Measurements from ENCODE around the gene UNC93B1. TPM values are rescaled to one million over a fixed set of nuclear protein-coding genes. Genes with fewer than 3 reads are reported as not detected.

The UNC93B1 gene
- total and polyA plus RNA-seq, 2 of the 13 experiments (the other 11 are each of a cell fraction or from before 2014, with no cell fraction given), result 8.8 to 18.9 TPM

DNA sequence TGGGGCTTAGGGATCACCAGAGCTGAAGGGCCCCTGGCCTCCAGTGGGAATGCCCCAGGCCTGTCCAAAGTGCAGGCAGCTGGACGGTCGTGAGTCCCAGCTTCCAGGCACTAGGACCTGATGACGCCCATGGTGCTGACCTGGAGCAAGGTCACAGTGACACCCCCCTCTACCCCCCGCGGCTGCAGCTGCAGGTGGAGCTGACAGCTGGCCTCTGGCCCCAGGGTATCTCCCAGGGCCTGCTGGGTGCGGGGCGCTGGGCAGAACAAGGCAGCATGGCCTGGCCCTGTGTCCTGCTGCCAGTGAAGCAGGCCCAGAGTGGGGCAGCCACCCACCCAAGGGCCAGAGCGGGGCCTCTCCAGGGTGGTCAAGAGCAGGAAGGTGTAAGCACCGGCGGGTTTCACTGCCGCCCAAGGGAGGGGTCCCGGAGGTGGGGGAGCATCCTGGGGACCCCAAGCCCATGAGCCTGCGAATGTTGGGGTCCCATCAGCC is 34.4 kb upstream of the UNC93B1 start (continued):
- 0 out of 2 replicates have a peak, but pooled peaks have one; percentile 20 for TF ChIP-seq E2F1 (CRISPR knock-in tag; IDR thresholded peaks at IDR 0.05)
- TF ChIP-seq ZNF790 (CRISPR knock-in tag; IDR thresholded peaks at IDR 0.05; ENCODE audit: borderline replicate concordance), result no peak
- TF ChIP-seq THAP7 (CRISPR knock-in tag; IDR thresholded peaks at IDR 0.05), result peak; percentile 6; the same call in 1 of the 2 replicates
- TF ChIP-seq CC2D1A (CRISPR knock-in tag; IDR thresholded peaks at IDR 0.05), result no peak
- peak; percentile 12 for TF ChIP-seq JARID2 (CRISPR knock-in tag; IDR thresholded peaks at IDR 0.05; ENCODE audit: insufficient replicate concordance)
- peak; percentile 86 for TF ChIP-seq MAZ (IDR thresholded peaks at IDR 0.05; ENCODE audit: borderline replicate concordance, low read depth, low read length)
- peak; percentile 57; the same call in 1 of the 2 replicates for TF ChIP-seq MAZ (CRISPR knock-in tag; IDR thresholded peaks at IDR 0.05; ENCODE audit: low read depth)
- peak; percentile 88 for TF ChIP-seq XRCC5 (optimal IDR thresholded peaks at IDR 0.05; ENCODE audit: low read length)
- peak; percentile 94 for TF ChIP-seq ZNF431 (CRISPR knock-in tag; IDR thresholded peaks at IDR 0.05; ENCODE audit: borderline replicate concordance, low read depth)
- TF ChIP-seq MXI1 (IDR thresholded peaks at IDR 0.05; ENCODE audit: borderline replicate concordance, low read depth, low read length), result peak; percentile 92
- TF ChIP-seq SMAD9 (CRISPR knock-in tag; IDR thresholded peaks at IDR 0.05), result no peak
- no peak for TF ChIP-seq ZNF768 (CRISPR knock-in tag; IDR thresholded peaks at IDR 0.05)
- TF ChIP-seq, protein P1, sequence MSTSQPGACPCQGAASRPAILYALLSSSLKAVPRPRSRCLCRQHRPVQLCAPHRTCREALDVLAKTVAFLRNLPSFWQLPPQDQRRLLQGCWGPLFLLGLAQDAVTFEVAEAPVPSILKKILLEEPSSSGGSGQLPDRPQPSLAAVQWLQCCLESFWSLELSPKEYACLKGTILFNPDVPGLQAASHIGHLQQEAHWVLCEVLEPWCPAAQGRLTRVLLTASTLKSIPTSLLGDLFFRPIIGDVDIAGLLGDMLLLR (CRISPR knock-in tag; IDR thresholded peaks at IDR 0.05), result peak; percentile 46; the same call in 1 of the 2 replicates
- peak; percentile 88 for TF ChIP-seq NCOA2 (CRISPR knock-in tag; IDR thresholded peaks at IDR 0.05)
- TF ChIP-seq, protein P2, sequence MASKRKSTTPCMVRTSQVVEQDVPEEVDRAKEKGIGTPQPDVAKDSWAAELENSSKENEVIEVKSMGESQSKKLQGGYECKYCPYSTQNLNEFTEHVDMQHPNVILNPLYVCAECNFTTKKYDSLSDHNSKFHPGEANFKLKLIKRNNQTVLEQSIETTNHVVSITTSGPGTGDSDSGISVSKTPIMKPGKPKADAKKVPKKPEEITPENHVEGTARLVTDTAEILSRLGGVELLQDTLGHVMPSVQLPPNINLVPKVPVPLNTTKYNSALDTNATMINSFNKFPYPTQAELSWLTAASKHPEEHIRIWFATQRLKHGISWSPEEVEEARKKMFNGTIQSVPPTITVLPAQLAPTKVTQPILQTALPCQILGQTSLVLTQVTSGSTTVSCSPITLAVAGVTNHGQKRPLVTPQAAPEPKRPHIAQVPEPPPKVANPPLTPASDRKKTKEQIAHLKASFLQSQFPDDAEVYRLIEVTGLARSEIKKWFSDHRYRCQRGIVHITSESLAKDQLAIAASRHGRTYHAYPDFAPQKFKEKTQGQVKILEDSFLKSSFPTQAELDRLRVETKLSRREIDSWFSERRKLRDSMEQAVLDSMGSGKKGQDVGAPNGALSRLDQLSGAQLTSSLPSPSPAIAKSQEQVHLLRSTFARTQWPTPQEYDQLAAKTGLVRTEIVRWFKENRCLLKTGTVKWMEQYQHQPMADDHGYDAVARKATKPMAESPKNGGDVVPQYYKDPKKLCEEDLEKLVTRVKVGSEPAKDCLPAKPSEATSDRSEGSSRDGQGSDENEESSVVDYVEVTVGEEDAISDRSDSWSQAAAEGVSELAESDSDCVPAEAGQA (IDR thresholded peaks at IDR 0.05; ENCODE audit: low read depth), result peak; percentile 57; the same call in 1 of the 2 replicates
- TF ChIP-seq, protein P2 (CRISPR knock-in tag; IDR thresholded peaks at IDR 0.05; ENCODE audit: borderline replicate concordance), result 0 out of 2 replicates have a peak, but pooled peaks have one; percentile 14
- 0 out of 2 replicates have a peak, but pooled peaks have one; percentile 30 for TF ChIP-seq NR1H2 (CRISPR knock-in tag; IDR thresholded peaks at IDR 0.05; ENCODE audit: borderline replicate concordance, low read depth)
- TF ChIP-seq SP2 (CRISPR knock-in tag; IDR thresholded peaks at IDR 0.05), result no peak; the same call in 1 of the 2 replicates
- no peak for TF ChIP-seq CERS6 (CRISPR knock-in tag; IDR thresholded peaks at IDR 0.05)
- TF ChIP-seq YEATS2 (CRISPR knock-in tag; IDR thresholded peaks at IDR 0.05; ENCODE audit: borderline replicate concordance), result 0 out of 2 replicates have a peak, but pooled peaks have one; percentile 61
- TF ChIP-seq RFXANK (CRISPR knock-in tag; IDR thresholded peaks at IDR 0.05), result peak; percentile 52; the same call in 1 of the 2 replicates
